ENCODE data around the gene KAT8.

DNA sequence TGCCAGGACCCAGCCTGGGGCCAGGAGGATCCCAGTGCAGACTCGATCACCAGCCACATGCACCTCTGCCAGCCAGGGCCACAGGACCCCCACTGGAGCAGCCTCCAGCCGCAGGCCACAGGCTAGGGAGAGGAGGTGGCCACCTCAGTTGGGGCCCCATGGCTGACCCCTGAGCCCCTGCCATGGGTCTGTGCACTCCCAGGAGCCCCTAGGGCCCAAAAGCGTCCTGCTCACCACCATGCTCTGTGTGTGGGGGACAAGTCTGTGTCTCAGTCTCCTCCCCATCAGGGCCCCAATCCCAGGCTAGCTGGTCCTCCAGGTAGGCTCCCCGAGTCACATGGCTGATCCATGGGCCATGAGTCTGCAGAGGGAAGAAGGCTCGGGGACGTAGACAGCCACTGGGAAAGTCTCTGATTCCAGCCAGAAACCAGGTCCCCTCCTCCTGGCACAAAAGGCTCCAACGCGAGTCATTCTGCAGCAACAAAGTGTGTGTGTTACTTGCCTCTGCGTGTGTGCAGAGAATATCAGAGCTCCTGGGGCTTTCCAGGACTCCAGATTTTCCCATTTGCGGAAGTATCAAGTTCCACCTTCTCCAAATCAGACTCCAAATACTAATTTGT is 24.1 kb downstream of the KAT8 start:
- TF ChIP-seq, protein P1, sequence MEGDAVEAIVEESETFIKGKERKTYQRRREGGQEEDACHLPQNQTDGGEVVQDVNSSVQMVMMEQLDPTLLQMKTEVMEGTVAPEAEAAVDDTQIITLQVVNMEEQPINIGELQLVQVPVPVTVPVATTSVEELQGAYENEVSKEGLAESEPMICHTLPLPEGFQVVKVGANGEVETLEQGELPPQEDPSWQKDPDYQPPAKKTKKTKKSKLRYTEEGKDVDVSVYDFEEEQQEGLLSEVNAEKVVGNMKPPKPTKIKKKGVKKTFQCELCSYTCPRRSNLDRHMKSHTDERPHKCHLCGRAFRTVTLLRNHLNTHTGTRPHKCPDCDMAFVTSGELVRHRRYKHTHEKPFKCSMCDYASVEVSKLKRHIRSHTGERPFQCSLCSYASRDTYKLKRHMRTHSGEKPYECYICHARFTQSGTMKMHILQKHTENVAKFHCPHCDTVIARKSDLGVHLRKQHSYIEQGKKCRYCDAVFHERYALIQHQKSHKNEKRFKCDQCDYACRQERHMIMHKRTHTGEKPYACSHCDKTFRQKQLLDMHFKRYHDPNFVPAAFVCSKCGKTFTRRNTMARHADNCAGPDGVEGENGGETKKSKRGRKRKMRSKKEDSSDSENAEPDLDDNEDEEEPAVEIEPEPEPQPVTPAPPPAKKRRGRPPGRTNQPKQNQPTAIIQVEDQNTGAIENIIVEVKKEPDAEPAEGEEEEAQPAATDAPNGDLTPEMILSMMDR (IDR thresholded peaks at IDR 0.05 in 2 of 3, conservative IDR thresholded peaks at IDR 0.05 in 1 of 3; ENCODE audit: borderline replicate concordance in 1 of 3, insufficient read depth in 1 of 3, low read depth in 2 of 3, low read length in 2 of 3) = no peak
- TF ChIP-seq EZH2 (IDR thresholded peaks at IDR 0.05) (no peak), EZH2phosphoT487 (IDR thresholded peaks at IDR 0.05; ENCODE audit: borderline replicate concordance) (no peak), POLR2A (IDR thresholded peaks at IDR 0.05; ENCODE audit: borderline replicate concordance, extremely low read depth, insufficient read depth, insufficient read length) (no peak), JUND (IDR thresholded peaks at IDR 0.05) (no peak), POLR2AphosphoS5 (IDR thresholded peaks at IDR 0.05; ENCODE audit: low read depth, low read length) (no peak)
- TF ChIP-seq, protein P2, sequence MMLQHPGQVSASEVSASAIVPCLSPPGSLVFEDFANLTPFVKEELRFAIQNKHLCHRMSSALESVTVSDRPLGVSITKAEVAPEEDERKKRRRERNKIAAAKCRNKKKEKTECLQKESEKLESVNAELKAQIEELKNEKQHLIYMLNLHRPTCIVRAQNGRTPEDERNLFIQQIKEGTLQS (IDR thresholded peaks at IDR 0.05) = no peak
